Upper lobe of left lung (tissue), 4 donors: Measurements from ENCODE around the gene PATL1.
"Not testable (repeated sequence)": the region's sequence is repeated elsewhere in the genome, so short reads cannot be mapped to it uniquely, and the experiment has no call there.

Source experiments
- EP300 ChIP-seq, 4 donors: sonication (generic); formaldehyde crosslinking; IDR thresholded peaks; one replicate each; pipeline ENCODE4 v1.5.1; 2017; ENCODE audit warnings: antibody characterized with exemption in 4 of 4, control low read depth in 2 of 4
- POLR2A ChIP-seq, 4 donors: fragments of 450-650 bp; IDR thresholded peaks; one replicate each; pipeline ENCODE4 v1.5.1; 2016 to 2017; ENCODE audit warnings: antibody characterized with exemption in 4 of 4, mild to moderate bottlenecking in 2 of 4
- POLR2AphosphoS5 ChIP-seq, 2 donors: sonication (generic); formaldehyde crosslinking; IDR thresholded peaks; one replicate each; pipeline ENCODE4 v1.5.1; 2017; ENCODE audit warnings: antibody characterized with exemption in 2 of 2
- TF ChIP-seq, protein P1 (sequence below), 6 experiments: fragments of 450-650 bp in 4 of 6; fragments of 200-600 bp in 2 of 6; sonication (generic) in 2 of 6; IDR thresholded peaks; one replicate each; pipeline ENCODE4 v1.5.1; 2016 to 2019; ENCODE audit warnings: antibody characterized with exemption in 6 of 6

DNA sequence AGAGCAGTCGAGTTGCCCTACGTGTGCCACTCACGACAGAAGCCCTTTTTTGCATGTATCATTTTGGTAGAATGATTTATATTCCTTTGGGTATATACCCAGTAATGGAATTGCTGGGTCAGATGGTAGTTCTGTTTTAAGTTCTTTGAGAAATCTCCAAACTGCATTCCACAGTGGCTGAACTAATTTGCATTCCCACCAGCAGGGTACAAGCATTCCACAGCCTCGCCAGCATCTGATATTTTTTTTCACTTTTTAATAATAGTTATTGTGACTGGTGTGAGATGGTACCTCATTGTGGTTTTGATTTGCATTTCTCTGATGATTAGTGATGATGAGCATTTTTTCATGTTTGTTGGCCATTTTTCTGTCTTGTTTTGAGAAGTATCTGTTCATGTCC is 41.9 kb downstream of the PATL1 start:
- TF ChIP-seq, protein P1, sequence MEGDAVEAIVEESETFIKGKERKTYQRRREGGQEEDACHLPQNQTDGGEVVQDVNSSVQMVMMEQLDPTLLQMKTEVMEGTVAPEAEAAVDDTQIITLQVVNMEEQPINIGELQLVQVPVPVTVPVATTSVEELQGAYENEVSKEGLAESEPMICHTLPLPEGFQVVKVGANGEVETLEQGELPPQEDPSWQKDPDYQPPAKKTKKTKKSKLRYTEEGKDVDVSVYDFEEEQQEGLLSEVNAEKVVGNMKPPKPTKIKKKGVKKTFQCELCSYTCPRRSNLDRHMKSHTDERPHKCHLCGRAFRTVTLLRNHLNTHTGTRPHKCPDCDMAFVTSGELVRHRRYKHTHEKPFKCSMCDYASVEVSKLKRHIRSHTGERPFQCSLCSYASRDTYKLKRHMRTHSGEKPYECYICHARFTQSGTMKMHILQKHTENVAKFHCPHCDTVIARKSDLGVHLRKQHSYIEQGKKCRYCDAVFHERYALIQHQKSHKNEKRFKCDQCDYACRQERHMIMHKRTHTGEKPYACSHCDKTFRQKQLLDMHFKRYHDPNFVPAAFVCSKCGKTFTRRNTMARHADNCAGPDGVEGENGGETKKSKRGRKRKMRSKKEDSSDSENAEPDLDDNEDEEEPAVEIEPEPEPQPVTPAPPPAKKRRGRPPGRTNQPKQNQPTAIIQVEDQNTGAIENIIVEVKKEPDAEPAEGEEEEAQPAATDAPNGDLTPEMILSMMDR (IDR thresholded peaks at IDR 0.05) = not testable (repeated sequence)
- TF ChIP-seq POLR2AphosphoS5, POLR2A, EP300 (IDR thresholded peaks at IDR 0.05): not testable (repeated sequence)
